TTC549 (cell line): Measurements from ENCODE around the gene TNRC6C.
"Not testable (repeated sequence)": the region's sequence is repeated elsewhere in the genome, so short reads cannot be mapped to it uniquely, and the experiment has no call there.

Experiments used
- FAIRE-seq: peaks from 2 replicates; lab custom pipeline; 2012; peaks lifted over from hg19 to GRCh38; lab: Jason Lieb, UNC

The TNRC6C gene

DNA sequence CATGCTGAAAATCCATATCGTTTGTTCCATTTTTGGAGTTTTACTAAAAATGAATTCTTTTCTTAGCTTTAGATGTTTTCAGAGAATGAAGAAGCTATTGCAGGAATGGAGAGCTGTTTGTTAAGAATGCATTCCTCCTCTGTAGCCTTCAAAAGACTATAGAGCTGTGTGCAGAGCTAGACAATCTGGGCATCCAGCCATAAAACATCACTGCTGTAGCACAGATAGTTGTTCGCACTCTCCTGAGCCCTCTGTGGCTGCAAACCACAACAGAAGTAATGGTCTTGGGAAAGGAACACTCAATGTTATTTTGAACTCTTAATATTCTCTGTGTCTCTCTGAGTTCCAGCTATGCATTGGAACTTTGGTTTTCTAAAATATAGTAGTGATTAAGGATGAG lies 4.9 kb downstream of the TNRC6C start:
- FAIRE-seq = no peak

DNA sequence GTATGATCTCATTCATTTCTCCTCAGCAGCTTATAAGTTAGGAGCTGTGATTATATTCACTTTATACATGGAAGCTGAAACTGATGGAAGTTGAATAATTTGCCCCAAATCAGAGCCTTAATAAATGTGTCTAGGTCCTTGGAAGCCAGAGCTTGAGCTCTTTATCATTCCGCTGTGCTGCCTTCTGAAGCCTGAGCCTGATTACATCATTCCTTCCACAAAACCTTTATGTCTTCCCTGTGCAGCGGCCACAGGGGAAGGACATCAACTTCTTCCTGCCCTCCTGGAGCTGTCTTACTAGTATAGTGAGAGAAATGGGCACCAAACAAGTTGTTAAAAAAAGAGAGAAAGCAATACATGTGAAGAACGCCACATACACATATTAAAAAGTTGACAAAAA lies 6.8 kb downstream of the TNRC6C start:
- no peak for FAIRE-seq

DNA sequence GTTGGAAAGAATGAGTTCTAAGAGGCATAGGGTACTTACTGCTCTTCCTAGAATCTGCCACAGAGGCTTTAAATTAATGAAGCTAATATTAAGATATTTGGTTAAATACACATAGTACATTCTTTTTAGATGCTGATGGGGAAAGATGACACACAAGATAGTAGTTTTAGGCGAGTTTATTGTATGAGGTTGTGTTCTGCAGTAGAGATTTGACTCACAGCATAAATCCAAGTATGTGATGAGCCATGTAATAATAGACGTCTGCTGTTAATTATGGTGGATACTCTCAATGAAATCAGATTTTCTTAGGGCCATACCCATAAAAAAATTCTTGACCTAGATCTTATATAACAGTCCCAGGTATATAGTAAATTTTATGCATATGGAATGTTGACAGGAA lies 8.0 kb downstream of the TNRC6C start:
- FAIRE-seq = no peak

DNA sequence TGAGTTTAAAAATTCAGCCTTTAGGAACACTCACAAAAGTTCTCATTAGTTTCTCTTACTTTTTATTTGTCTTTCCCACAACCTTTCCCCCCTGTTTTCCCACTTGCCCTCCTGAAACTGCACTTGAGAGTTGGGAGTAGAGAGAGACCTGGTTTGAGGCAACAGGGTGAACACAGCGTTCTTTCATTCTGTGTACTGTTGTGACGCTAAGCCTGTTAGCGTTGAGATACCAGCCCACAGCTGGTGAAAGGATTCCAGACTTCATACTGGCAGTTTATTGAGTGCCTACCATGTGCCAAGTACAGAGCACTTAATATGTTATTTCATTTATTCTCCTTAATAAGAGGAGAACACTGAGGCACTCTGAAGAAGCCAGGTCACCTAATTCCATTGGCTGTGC lies 10.3 kb downstream of the TNRC6C start:
- FAIRE-seq = no peak

DNA sequence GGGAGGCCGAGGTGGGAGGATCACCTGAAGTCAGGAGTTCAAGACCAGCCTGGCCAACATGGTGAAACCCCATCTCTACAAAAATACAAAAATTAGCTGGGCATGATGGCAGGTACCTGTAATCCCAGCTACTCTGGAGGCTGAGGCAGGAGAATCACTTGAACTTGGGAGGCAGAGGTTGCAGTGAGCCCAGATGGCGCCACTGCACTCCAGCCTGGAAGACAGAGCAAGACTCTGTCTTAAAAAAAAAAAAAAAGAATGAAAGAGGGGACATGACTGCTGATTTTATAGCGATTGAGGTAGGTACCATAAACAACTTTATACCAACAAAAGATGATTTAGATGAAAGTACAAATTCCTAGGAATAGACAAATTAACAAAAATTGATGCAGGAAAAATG lies 13.8 kb downstream of the TNRC6C start:
- FAIRE-seq = not testable (repeated sequence)

DNA sequence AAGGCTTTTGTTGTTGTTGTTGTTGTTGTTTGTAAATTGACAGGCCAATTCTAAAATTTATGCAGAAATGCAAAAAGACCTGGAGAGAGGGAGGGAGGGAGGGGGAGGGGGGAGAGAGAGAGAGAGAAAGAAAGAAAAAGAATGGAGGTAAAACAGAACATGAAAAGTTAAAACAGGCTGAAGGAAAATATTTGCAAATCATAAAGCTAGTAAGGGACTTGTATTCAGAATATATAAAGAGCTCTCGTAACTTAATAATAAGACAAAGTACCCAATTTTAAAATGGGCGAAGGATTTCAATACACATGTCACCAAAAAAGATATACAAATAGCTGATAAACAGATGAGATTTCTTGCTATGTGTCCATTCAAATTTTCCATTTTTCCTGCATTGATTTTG lies 15.4 kb downstream of the TNRC6C start:
- FAIRE-seq = no peak

DNA sequence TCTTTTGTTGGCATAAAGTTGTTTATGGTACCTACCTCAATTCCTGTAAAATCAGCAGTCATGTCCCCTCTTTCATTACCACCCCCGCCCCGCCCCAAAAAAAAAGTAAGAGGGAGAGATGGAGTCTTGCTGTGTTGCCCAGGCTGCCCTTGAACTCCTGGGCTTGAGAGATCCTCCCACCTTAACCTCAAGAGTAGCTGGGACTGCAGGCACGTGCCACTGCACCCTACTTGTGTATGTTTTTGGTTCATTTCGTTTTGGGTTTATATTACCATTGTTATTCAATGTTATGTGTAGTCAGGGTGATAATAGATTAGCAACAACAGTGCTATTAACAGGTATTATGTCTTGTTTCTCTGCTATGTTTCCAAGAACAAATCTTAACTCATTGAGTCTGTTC lies 15.9 kb downstream of the TNRC6C start:
- no peak for FAIRE-seq

DNA sequence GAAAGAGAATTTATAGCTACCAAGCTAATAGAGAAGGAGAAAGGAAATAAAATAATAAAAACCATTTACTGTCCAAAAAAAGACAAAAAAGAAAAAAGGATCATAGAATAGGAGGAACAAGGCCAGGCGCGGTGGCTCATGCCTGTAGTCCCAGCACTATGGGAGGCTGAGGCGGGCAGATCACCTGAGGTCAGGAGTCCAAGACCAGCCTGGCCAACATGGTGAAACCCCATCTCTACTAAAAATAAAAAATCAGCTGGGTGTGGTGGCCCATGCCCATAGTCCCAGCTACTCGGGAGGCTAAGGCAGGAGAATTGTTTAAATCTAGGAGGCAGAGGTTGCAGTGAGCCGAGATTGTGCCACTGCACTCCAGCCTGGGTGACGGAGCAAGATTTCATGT lies 23.9 kb downstream of the TNRC6C start:
- FAIRE-seq = not testable (repeated sequence)

DNA sequence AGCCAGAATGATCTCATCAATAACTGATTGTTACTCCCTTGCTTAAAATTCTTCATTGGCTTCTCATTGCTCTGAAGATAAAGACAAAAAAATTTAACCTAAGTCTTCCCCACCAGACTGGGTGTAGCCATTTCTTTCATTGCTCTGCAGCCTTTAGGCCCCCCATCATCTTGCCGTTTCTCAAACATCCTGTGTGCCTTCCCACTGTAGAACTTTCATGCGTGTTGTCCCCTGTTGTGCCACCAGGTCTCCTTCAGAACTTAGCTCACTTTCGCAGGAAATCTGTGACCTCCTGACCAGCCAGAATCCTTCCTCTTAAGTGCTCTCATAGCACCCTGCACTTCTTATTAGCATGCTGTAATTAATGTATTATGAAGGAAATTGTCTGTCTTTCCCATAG lies 31.8 kb downstream of the TNRC6C start:
- FAIRE-seq = no peak

DNA sequence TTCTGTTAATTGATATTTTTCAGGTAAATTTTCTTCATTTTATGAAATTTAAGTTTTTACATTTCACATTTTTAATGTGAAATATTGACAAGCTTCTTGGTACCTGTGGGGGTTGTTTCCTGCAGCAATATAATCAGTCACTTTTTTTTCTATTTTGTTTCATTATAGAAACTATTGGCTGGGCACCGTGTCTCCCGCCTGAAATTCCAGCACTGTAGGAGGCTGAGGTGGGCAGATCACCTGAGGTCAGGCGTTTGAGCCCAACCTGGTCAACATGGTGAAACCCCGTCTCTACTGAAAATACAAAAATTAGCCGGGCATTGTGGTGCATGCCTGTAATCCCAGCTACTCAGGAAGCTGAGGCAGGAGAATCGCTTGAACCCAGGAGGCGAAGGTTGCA lies 35.2 kb downstream of the TNRC6C start:
- not testable (repeated sequence) for FAIRE-seq

DNA sequence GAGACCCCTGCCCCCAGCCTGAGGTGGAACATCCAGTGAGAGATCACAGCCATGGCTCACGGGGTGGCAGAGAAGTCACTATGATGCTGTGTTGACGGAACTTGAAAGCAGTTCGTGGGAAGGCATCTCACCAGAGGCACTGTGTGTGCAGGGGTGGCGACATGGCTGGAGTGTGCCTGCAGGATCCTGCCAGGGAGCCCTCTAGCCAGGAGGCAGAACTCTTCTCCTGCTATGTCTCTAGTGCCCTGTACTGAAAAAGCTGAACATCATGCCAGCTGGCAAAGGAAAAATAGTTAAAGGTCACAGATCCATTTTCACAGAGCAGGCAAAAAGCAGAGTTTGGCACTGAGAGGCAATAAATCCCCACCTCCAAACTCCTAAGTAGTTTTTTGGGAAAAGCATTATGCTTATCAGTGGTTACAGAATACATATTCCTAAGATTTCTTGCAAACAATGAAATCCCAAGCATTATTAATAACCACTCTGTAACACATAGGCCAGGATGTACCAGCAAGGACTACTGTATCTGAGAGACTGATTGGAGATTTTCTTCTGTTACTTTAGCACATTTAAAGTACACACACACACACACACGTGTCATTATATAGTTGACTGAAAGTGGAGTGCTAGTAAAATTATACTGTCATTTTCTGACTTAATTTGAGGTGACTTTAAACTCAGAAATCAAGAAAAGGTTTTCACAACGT lies 36.8 kb downstream of the TNRC6C start:
- FAIRE-seq = no peak

DNA sequence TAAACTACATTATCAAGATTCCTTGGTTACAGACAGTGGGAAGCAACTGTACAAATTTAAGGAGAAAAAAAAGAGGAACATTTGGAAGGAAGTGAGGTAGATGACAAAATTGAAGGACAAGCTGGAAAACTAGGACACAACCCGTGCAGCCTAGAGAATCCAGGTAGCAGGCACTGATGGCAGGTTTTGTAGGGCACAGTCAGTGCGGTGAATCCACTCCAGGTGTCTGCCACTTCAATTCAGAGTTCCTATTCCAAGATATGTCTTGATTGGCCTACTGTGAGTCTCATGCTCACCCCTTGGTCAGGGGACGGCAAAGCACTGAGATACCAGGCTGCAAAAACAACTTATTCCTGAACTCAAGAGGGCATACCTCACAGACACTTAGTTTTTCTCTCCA lies 37.8 kb downstream of the TNRC6C start:
- FAIRE-seq = no peak

DNA sequence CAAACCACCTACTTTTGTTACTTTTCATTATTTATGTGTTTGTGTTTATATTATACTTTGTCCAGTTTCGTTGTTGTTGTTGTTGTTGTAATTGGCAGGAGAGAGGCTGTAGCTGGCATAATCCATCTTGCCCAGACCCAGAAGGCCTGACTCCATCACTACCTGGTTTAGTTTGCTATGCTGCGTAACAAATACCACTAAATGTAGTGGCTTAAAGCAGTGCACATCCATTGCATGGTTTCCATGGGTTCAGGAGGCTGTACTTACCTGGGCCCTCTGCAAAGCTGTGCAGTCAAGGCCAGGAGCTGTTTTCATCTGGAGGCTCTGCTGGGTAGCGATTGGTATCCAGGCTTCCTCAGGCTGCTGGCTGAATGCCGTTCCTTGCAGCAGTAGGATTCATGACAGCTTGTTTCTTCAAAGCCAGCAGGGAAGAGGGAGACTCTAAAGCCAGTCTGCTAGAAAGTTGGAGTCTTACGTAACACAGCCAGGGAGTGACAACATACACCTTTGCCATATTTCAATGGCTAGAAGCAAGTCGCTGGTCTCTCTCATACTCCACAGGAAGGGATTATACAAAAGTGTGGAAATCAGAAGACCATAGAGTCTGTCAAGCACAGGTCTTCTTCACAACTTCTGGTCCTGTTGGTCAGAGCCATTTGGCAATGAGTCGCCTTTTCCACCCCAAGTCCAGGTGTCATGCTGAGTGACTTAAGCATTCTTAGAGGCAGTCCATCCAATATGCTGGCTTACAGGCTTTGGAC lies 41.1 kb downstream of the TNRC6C start:
- no peak for FAIRE-seq

DNA sequence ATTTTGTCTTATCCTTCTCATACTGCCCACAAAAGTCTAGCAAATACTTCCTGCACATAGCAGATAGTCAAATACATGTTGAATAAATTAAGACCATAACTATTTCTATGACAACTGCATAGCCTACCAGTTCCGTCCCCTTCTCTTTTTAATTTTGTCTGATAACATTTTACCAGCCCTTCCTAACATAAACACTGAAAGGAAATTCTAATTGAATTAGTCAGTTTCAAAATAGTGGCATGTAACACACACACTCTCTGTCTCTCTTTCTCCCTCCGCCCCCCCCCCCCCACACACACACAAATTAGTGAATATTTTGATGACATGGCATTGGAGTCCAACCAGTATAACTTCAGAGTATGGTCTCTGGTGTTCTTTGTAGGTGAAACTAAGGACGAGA lies 41.8 kb downstream of the TNRC6C start:
- no peak for FAIRE-seq

DNA sequence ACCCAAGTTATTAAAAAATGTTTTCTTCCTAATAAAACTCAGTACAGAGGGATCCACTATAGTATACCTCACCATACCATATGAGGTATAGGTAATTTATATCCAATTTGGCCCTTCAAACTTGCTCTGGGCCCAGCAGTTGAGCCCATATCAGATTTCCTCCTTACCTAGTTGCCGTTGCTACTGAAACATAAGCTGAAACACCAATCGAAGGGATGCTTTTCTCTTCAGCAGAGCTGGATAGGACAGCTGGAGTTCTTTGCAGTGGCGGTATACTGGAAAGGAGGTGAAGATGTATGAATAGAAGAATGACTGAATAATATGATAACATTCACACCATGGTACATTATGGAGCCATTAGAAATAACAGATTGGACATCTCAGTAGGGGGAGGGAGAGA lies 42.7 kb downstream of the TNRC6C start:
- FAIRE-seq = no peak

DNA sequence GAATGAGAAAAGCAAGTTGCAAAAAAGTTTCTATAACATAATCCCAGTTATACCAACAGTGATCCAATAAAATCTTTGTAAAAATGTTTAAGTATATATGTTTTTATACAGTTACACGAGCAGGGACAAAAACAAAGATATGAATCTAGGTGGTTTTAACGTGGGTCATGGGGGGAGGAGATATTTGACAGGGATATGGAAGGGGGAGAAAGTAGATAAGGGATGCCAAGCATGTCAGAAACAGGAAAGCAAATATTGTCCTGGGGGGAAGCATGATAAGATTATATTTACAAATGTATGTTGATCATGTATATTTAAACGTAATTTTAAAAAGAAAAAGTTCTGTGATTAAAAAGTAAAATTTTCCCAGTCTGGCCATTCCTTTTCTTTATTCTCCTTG lies 43.1 kb downstream of the TNRC6C start:
- FAIRE-seq = no peak

DNA sequence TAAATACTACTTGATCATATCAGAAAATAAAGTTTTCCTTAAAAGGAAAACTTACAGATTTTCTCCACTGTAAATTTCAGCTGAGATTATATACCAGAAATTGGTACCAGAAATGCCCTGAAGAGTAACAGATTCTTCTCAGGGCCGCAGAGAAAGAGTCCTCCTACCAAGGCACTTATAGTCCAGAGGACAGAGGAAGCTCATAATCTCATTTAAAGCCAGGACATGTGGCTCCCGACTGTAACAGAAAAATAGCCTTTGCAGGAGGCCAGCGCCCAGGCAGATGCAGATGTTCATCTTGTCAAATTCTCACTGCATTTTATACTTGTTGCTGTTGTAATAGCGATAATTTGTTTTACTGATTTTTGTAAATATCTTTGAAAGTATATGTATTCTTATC lies 43.7 kb downstream of the TNRC6C start:
- no peak for FAIRE-seq

DNA sequence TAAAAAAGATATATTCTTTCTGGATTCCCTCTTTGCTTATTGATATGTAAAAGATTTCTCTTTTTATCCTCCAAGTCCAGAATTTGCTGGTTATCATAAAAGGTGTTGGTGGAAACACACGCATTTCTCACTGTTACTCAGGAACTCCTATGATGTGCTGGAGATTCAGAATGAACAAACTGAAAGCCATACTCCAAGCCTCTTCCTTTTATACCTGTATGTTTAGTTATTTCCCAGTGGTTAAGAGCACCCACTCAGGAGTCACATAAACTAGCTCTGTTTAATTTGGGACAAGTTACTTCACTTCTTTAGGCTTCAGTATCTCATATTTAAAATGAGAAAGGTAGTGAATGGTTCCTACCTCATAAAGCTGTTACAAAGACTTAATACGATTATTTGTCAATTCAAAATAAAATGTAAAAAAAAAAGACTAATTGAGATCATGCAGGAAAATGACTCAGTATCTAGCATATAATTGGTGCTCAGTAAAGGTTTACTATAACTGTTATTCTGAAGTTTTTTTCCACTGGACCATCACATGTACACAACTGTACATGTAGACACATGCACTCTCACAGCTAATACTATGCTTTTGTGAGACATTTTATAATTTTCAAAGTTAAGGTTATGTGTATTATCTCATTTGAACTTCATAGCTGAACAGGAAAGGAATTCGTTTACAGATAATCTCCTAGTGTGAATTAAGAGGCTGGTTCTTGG lies 47.1 kb downstream of the TNRC6C start:
- FAIRE-seq = no peak

DNA sequence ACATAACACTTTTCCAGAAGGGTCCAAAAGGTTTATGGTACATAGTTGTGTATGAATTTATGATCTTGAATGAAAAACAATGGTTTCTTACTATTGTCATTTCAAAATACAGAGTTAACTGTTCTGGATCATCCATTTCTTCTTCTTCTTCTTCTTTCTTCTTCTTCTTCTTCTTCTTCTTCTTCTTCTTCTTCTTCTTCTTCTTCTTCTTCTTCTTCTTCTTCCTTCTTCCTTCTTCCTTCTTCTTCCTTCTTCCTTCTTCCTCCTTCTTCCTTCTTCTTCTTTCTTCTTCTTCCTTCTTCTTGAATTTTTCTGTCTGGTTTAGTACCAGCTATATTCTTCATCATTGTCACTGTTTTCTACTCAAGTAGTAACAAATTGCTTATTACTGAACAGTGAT lies 47.8 kb downstream of the TNRC6C start:
- FAIRE-seq = no peak

DNA sequence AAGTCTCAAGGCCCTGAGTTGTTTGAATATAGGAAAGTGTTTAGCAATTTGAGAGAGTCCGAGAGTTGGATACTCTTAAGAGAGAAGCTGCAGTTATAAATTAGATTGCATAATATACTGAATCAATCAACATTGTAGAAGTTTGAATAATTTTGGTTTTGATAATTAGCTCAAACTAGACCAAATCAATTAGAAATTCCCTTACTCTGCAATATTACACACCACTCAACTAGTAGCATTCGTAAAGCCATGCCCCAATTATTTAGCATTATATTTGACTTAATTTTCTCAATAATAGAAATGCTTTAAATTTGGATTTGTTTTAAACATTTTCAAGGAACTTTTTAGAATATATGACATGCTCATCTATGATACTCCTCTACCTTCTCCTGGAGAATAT lies 49.1 kb downstream of the TNRC6C start:
- FAIRE-seq = no peak

DNA sequence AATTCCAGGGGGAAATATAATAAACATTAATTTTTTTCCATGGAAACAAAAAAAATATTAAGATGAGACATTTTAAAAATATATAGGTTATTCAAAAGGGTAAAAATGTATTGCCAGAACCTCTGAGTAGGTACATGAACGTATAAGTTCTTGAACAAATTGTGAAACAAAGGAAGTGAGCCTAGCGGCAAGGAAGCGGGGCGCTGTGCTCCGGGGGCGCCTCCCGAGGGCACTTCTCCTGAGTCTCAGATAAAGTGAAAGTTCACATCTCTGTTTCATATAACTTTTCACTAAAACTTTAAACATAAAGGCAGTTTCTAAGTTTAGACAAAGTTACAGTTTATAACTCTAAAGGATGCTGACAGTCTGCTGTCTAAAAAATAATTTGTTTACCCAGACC lies 52.3 kb downstream of the TNRC6C start:
- no peak for FAIRE-seq

DNA sequence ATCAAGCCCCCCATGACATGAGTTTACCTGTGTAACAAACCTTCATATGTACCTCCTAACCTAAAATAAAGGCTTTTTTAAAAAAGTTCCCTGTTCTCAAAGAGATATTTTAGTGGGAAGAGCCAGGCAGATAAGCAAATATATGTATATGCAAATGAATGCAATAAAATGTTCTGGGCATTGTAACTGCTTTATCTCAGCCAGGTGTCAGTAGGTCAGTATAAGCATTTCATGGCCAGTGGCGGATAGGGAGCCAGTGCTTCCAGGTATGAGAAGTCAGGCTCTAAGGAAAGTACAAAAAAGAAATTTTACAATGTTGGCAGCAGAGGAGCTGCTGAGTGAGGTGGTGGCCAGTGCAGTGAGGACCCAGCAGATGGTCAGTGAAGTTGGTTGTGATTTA lies 53.9 kb downstream of the TNRC6C start:
- no peak for FAIRE-seq

DNA sequence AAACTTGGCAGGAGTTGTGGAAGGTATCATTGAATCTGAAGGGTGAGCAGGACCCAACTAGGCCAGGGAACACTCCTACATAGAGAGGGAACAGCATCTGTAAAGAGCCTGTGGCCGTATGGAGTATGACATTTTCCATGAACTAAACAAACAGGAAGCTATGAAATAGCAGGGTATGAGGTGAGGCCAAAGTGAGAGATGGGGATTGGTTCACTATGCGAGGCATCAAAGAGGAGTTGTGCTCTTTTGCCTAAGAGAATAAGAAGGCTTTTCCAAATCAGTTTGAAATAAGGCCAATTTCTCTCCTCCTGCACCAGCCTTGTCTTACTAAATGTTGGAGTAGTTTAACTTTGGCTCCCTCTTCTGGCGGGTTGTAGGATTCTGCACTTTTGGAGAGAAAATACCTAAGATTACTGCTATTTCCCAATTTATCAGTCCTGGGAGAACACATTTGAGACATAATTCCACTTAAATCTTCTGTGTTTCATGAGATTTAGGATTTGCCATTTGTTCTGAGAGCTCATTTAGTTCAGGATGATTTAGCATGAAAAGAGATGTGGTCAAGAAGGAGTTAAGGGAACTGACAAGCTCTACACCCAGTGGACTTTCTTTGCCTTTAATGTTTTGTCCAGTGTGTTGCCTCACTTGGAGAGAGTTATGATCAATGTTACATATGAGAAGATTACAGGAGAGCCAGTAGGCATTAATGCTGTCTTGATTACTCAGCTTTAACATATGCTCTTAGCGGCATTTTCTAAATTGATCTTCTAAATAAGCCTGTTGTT lies 55.4 kb downstream of the TNRC6C start:
- FAIRE-seq = peak; percentile 75
